HepG2 (cell line): ENCODE measurements around the gene ERVH48-1. TPM values are rescaled to one million over a fixed set of nuclear protein-coding genes. Genes with fewer than 3 reads are reported as not detected.

Source experiments
- CBX1 ChIP-seq: IDR thresholded peaks from one replicate; pipeline ENCODE4 v1.6.1; 2016; ENCODE audit warnings: antibody characterized with exemption, low read depth
- CENPX ChIP-seq: sonication (generic); formaldehyde crosslinking; IDR thresholded peaks from 2 replicates; pipeline ENCODE4 v1.9.0; 2021; ENCODE audit warnings: mild to moderate bottlenecking, missing genetic modification reagents, moderate library complexity
- NKX3-1 ChIP-seq: sonication (generic); formaldehyde crosslinking; IDR thresholded peaks from 2 replicates; pipeline ENCODE4 v1.5.0; 2020; ENCODE audit warnings: missing genetic modification reagents
- TBX3 ChIP-seq: fragments of 450-650 bp; IDR thresholded peaks from 2 replicates; pipeline ENCODE4 v1.6.1; 2017; ENCODE audit warnings: antibody characterized with exemption, mild to moderate bottlenecking, inconsistent platforms, borderline replicate concordance
- ZNF451 ChIP-seq: sonication (generic); formaldehyde crosslinking; IDR thresholded peaks from 2 replicates; pipeline ENCODE4 v1.5.0; 2020; ENCODE audit warnings: mild to moderate bottlenecking, missing genetic modification reagents
- ZNF674 ChIP-seq: sonication (generic); formaldehyde crosslinking; IDR thresholded peaks from 2 replicates; pipeline ENCODE4 v1.5.0; 2020; ENCODE audit warnings: low read depth, mild to moderate bottlenecking, missing genetic modification reagents
- ZNF720 ChIP-seq: sonication (generic); formaldehyde crosslinking; IDR thresholded peaks from 2 replicates; pipeline ENCODE4 v1.4.0; 2020; ENCODE audit warnings: missing genetic modification reagents
- ZSCAN29 ChIP-seq: sonication (generic); formaldehyde crosslinking; conservative IDR thresholded peaks from 2 replicates; pipeline ENCODE4 v1.4.0; 2020; ENCODE audit warnings: mild to moderate bottlenecking, missing genetic modification reagents
- polyA plus RNA-seq, 8 experiments: library from polyadenylated mRNA; depleted of rRNA in 3 of 8; stranded (reverse) in 7 of 8; unstranded in 1 of 8; fragments of >200 nt; fragmentation: Illumina TruSeq in 4 of 8; extraction: Trizol in 4 of 8; gene quantifications; 2 replicates each; pipeline versions ENCODE4 v1.2.1 to v1.2.3, GENCODE V29; 2011 to 2016; ENCODE audit warnings: low read depth in 4 of 8, missing spikeins in 1 of 8, mixed read lengths in 1 of 8; ENCODE audit not compliant: insufficient read depth in 1 of 8
- total RNA-seq, 5 experiments: library from RNA; depleted of rRNA; stranded (reverse); fragments of >200 nt; fragmentation: Illumina TruSeq; extraction: Trizol; gene quantifications; 2 replicates each; pipeline ENCODE4 v1.2.3, GENCODE V29; 2016; ENCODE audit warnings: low read depth in 1 of 5
- TF ChIP-seq, protein P1 (sequence below): sonication (generic); formaldehyde crosslinking; IDR thresholded peaks from 2 replicates; pipeline ENCODE4 v1.5.0; 2020; ENCODE audit warnings: mild to moderate bottlenecking, missing genetic modification reagents, borderline replicate concordance
- TF ChIP-seq, protein P2 (sequence below): fragments of 450-650 bp; IDR thresholded peaks from 2 replicates; pipeline ENCODE4 v1.6.1; 2017
- TF ChIP-seq, protein P3 (sequence below): sonication (generic); formaldehyde crosslinking; IDR thresholded peaks from 2 replicates; pipeline ENCODE4 v1.4.0; 2020; ENCODE audit warnings: missing genetic modification reagents, mild to moderate bottlenecking, borderline replicate concordance
- TF ChIP-seq, protein P4 (sequence below): sonication (generic); formaldehyde crosslinking; IDR thresholded peaks from 2 replicates; pipeline ENCODE4 v1.5.0; 2020; ENCODE audit warnings: missing genetic modification reagents
- TF ChIP-seq, protein P5 (sequence below): sonication (generic); formaldehyde crosslinking; IDR thresholded peaks from 2 replicates; pipeline ENCODE4 v1.5.0; 2020; ENCODE audit warnings: missing genetic modification reagents
- TF ChIP-seq, protein P6 (sequence below): sonication (generic); formaldehyde crosslinking; IDR thresholded peaks from 2 replicates; pipeline ENCODE4 v1.5.1; 2020; ENCODE audit warnings: missing genetic modification reagents, mild to moderate bottlenecking, borderline replicate concordance

ERVH48-1 gene
- total and polyA plus RNA-seq, 2 of the 13 experiments (the other 11 are each of a cell fraction or from before 2014, with no cell fraction given), result 1.8 TPM; not detected in 1

DNA sequence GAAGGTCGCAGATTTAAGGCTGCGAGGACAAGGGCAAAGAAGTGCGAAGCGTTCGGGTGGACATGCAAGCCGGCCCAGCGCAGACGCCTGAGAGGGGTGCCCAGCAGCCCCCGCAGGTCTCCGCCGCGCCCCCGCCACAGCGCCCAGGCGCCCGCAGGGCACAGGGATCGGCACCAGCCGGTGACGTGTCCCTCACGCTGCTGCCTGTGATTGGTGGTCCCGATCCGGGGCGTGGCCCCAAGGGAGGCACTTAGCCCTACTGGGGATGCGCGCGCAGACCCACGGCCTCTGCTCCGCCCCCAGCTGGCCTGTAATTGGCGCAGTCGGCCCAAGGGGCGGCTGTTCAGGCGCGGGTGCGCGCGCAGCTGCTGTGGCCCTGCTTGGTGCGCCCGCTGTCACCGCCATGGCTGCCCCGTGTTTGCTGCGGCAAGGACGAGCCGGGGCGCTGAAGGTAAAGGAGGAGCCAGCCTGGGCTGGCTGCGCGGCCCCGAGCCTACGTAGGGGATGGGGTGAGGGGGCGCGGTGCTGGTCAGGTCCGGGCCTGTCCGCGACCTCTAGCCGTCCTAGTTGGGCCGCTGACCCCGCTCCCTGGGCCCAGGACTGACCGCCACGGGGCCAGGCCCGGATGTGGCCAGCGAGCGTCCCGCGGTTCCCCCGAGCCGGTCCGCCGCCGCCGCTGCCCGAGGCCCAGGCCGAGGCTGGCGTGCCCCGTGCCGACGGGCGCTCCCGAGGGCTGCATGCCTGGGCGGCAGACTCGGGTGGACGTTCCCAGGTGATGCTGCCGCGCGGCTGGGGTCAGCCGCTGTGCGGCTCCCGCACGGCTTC lies 32.3 kb downstream of the ERVH48-1 start, which contains the start of gene NDUFV3 (continued):
- TF ChIP-seq, protein P1, sequence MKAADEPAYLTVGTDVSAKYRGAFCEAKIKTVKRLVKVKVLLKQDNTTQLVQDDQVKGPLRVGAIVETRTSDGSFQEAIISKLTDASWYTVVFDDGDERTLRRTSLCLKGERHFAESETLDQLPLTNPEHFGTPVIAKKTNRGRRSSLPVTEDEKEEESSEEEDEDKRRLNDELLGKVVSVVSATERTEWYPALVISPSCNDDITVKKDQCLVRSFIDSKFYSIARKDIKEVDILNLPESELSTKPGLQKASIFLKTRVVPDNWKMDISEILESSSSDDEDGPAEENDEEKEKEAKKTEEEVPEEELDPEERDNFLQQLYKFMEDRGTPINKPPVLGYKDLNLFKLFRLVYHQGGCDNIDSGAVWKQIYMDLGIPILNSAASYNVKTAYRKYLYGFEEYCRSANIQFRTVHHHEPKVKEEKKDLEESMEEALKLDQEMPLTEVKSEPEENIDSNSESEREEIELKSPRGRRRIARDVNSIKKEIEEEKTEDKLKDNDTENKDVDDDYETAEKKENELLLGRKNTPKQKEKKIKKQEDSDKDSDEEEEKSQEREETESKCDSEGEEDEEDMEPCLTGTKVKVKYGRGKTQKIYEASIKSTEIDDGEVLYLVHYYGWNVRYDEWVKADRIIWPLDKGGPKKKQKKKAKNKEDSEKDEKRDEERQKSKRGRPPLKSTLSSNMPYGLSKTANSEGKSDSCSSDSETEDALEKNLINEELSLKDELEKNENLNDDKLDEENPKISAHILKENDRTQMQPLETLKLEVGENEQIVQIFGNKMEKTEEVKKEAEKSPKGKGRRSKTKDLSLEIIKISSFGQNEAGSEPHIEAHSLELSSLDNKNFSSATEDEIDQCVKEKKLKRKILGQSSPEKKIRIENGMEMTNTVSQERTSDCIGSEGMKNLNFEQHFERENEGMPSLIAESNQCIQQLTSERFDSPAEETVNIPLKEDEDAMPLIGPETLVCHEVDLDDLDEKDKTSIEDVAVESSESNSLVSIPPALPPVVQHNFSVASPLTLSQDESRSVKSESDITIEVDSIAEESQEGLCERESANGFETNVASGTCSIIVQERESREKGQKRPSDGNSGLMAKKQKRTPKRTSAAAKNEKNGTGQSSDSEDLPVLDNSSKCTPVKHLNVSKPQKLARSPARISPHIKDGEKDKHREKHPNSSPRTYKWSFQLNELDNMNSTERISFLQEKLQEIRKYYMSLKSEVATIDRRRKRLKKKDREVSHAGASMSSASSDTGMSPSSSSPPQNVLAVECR, result peak; percentile 84
- TF ChIP-seq ZNF451 (CRISPR knock-in tag) (peak; percentile 91), ZNF720 (CRISPR knock-in tag) (no peak), NKX3-1 (CRISPR knock-in tag) (peak; percentile 62), TBX3 (no peak), CENPX (CRISPR knock-in tag) (no peak), CBX1 (peak; percentile 57), ZNF674 (CRISPR knock-in tag) (peak; percentile 70; the same call in 1 of the 2 replicates), ZSCAN29 (CRISPR knock-in tag) (0 out of 2 replicates have a peak, but pooled peaks have one; percentile 23)
- TF ChIP-seq, protein P2, sequence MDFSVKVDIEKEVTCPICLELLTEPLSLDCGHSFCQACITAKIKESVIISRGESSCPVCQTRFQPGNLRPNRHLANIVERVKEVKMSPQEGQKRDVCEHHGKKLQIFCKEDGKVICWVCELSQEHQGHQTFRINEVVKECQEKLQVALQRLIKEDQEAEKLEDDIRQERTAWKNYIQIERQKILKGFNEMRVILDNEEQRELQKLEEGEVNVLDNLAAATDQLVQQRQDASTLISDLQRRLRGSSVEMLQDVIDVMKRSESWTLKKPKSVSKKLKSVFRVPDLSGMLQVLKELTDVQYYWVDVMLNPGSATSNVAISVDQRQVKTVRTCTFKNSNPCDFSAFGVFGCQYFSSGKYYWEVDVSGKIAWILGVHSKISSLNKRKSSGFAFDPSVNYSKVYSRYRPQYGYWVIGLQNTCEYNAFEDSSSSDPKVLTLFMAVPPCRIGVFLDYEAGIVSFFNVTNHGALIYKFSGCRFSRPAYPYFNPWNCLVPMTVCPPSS, result no peak
- TF ChIP-seq, protein P3, sequence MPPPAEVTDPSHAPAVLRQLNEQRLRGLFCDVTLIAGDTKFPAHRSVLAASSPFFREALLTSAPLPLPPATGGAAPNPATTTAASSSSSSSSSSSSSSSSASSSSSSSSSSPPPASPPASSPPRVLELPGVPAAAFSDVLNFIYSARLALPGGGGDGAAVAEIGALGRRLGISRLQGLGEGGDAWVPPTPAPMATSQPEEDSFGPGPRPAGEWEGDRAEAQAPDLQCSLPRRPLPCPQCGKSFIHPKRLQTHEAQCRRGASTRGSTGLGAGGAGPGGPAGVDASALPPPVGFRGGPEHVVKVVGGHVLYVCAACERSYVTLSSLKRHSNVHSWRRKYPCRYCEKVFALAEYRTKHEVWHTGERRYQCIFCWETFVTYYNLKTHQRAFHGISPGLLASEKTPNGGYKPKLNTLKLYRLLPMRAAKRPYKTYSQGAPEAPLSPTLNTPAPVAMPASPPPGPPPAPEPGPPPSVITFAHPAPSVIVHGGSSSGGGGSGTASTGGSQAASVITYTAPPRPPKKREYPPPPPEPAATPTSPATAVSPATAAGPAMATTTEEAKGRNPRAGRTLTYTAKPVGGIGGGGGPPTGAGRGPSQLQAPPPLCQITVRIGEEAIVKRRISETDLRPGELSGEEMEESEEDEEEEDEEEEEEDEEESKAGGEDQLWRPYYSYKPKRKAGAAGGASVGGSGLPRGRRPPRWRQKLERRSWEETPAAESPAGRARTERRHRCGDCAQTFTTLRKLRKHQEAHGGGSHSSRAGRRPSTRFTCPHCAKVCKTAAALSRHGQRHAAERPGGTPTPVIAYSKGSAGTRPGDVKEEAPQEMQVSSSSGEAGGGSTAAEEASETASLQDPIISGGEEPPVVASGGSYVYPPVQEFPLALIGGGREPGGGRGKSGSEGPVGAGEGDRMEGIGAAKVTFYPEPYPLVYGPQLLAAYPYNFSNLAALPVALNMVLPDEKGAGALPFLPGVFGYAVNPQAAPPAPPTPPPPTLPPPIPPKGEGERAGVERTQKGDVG (CRISPR knock-in tag), result 0 out of 2 replicates have a peak, but pooled peaks have one; percentile 16
- TF ChIP-seq, protein P4, sequence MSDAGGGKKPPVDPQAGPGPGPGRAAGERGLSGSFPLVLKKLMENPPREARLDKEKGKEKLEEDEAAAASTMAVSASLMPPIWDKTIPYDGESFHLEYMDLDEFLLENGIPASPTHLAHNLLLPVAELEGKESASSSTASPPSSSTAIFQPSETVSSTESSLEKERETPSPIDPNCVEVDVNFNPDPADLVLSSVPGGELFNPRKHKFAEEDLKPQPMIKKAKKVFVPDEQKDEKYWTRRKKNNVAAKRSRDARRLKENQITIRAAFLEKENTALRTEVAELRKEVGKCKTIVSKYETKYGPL, result no peak
- TF ChIP-seq, protein P5, sequence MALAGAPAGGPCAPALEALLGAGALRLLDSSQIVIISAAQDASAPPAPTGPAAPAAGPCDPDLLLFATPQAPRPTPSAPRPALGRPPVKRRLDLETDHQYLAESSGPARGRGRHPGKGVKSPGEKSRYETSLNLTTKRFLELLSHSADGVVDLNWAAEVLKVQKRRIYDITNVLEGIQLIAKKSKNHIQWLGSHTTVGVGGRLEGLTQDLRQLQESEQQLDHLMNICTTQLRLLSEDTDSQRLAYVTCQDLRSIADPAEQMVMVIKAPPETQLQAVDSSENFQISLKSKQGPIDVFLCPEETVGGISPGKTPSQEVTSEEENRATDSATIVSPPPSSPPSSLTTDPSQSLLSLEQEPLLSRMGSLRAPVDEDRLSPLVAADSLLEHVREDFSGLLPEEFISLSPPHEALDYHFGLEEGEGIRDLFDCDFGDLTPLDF (CRISPR knock-in tag), result no peak; the same call in 1 of the 2 replicates
- TF ChIP-seq, protein P6, sequence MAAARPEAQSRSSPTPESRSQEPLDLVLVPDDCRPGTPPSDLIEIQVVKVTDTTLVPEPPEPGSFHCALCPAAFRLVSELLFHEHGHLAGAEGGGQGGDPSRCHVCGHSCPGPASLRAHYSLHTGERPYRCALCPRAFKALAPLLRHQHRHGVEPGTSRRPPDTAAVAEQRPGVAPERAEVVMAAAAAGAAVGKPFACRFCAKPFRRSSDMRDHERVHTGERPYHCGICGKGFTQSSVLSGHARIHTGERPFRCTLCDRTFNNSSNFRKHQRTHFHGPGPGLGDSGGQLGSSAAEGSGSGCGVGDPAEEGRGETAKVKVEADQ, result 0 out of 2 replicates have a peak, but pooled peaks have one; percentile 38
